GM19099 (cell line): ENCODE results near the gene GFRA3.

Experiments
- POLR2A ChIP-seq: IDR thresholded peaks from 3 replicates; pipeline ENCODE4 v1.6.1; 2011; ENCODE audit warnings: low read depth; ENCODE audit not compliant: insufficient read length; ENCODE audit errors: extremely low read depth

The GFRA3 gene

GRCh38 chr5:138264183-138264582 lies 10.2 kb downstream of the GFRA3 start:
- TF ChIP-seq POLR2A: no peak

- no peak for TF ChIP-seq POLR2A
Observed at GRCh38 chr5:138263581-138263980, 10.8 kb downstream of the GFRA3 start.

- no peak for TF ChIP-seq POLR2A
Observed at GRCh38 chr5:138258704-138259292, 15.6 kb downstream of the GFRA3 start.

- no peak for TF ChIP-seq POLR2A
Observed at GRCh38 chr5:138257583-138257982, 16.8 kb downstream of the GFRA3 start.

- no peak for TF ChIP-seq POLR2A
Observed at GRCh38 chr5:138252944-138253343, 21.5 kb downstream of the GFRA3 start.

- no peak for TF ChIP-seq POLR2A
Observed at GRCh38 chr5:138246822-138247221, 27.6 kb downstream of the GFRA3 start.

- TF ChIP-seq POLR2A: no peak
Observed at GRCh38 chr5:138246334-138246733, 28.1 kb downstream of the GFRA3 start.

GRCh38 chr5:138245717-138246116 lies 28.7 kb downstream of the GFRA3 start:
- no peak for TF ChIP-seq POLR2A

- no peak for TF ChIP-seq POLR2A
Observed at GRCh38 chr5:138243794-138244193, 30.6 kb downstream of the GFRA3 start.

GRCh38 chr5:138241688-138242571 lies 32.5 kb downstream of the GFRA3 start:
- TF ChIP-seq POLR2A: no peak

- TF ChIP-seq POLR2A: no peak
Observed at GRCh38 chr5:138240650-138241385, 33.6 kb downstream of the GFRA3 start.

- no peak for TF ChIP-seq POLR2A
Observed at GRCh38 chr5:138238034-138238433, 36.4 kb downstream of the GFRA3 start.

- TF ChIP-seq POLR2A: no peak
Observed at GRCh38 chr5:138234651-138235050, 39.8 kb downstream of the GFRA3 start.

- TF ChIP-seq POLR2A: no peak
Observed at GRCh38 chr5:138233280-138233679, 41.1 kb downstream of the GFRA3 start.

GRCh38 chr5:138230981-138231589 lies 43.3 kb downstream of the GFRA3 start:
- TF ChIP-seq POLR2A: no peak
